BLaER1 (cell line): ENCODE measurements around the gene FAM89A.
A peak's percentile ranks its signal among the peaks of the same experiment; 100 is the strongest.
"Not testable (repeated sequence)": the region's sequence is repeated elsewhere in the genome, so short reads cannot be mapped to it uniquely, and the experiment has no call there.

Experiments
- H3K27ac ChIP-seq: shearing (Covaris generic); formaldehyde crosslinking; 2 replicates; pipeline ENCODE4 v1.8.1; 2022
- H3K27me3 ChIP-seq: shearing (Covaris generic); formaldehyde crosslinking; 2 replicates; pipeline ENCODE4 v1.8.1; 2022
- H3K36me3 ChIP-seq: shearing (Covaris generic); formaldehyde crosslinking; 2 replicates; pipeline ENCODE4 v1.8.1; 2022
- H3K4me1 ChIP-seq: shearing (Covaris generic); formaldehyde crosslinking; 2 replicates; pipeline ENCODE4 v1.8.1; 2022
- H3K4me2 ChIP-seq: shearing (Covaris generic); formaldehyde crosslinking; 2 replicates; pipeline ENCODE4 v1.8.1; 2022
- H3K4me3 ChIP-seq: shearing (Covaris generic); formaldehyde crosslinking; 2 replicates; pipeline ENCODE4 v1.8.1; 2022
- H3K9ac ChIP-seq: shearing (Covaris generic); formaldehyde crosslinking; 2 replicates; pipeline ENCODE4 v1.8.1; 2022
- H3K9me3 ChIP-seq: shearing (Covaris generic); formaldehyde crosslinking; 2 replicates; pipeline ENCODE4 v1.8.1; 2022
- H4K20me1 ChIP-seq: shearing (Covaris generic); formaldehyde crosslinking; 2 replicates; pipeline ENCODE4 v1.8.1; 2022
- Cebpa-rat ChIP-seq: shearing (Covaris generic); IDR thresholded peaks from 2 replicates; pipeline ENCODE4 v1.8.1; 2022

FAM89A gene

GRCh38 chr1:231046730-231047395 lies 6.8 kb upstream of the FAM89A start:
- H3K4me3 ChIP-seq, result no peak overlapping the region
- H3K27ac ChIP-seq, result no peak overlapping the region
- H3K4me1 ChIP-seq, result no peaks in the 10 kb centered on the region
- no peak overlapping the region for H3K9ac ChIP-seq
- H3K27me3 ChIP-seq, result no peaks in the 10 kb centered on the region
- peaks cover 10% of the 10 kb centered on the region for H3K9me3 ChIP-seq
- H4K20me1 ChIP-seq, result no peaks in the 10 kb centered on the region
- H3K4me2 ChIP-seq, result no peak overlapping the region
- TF ChIP-seq Cebpa-rat, result no peak
- no peaks in the 10 kb centered on the region for H3K36me3 ChIP-seq

GRCh38 chr1:231045921-231046729 lies 6.1 kb upstream of the FAM89A start:
- H3K4me1 ChIP-seq, H3K4me3 ChIP-seq, H3K9ac ChIP-seq, H3K27me3 ChIP-seq, H4K20me1 ChIP-seq, H3K27ac ChIP-seq, H3K9me3 ChIP-seq, H3K4me2 ChIP-seq, H3K36me3 ChIP-seq: not testable (repeated sequence)

- Histone ChIP-seq H3K36me3 (no peaks in the 10 kb centered on the region), H3K27me3 (peaks cover 9% of the 10 kb centered on the region; the same call in 1 of the 2 replicates), H3K9me3 (peaks cover 10% of the 10 kb centered on the region), H3K4me1 (peaks cover 10% of the 10 kb centered on the region), H4K20me1 (no peaks in the 10 kb centered on the region), H3K4me2 (no peak overlapping the region), H3K27ac (no peak overlapping the region), H3K4me3 (no peak overlapping the region), H3K9ac (no peak overlapping the region)
- no peak for TF ChIP-seq Cebpa-rat
Measured at GRCh38 chr1:231045286-231045685, 5.2 kb upstream of the FAM89A start.

GRCh38 chr1:231044588-231044987 lies 4.5 kb upstream of the FAM89A start:
- Histone ChIP-seq H3K27ac (no peak overlapping the region), H3K4me3 (no peak overlapping the region), H3K4me1 (peaks cover 10% of the 10 kb centered on the region), H3K9ac (no peak overlapping the region), H3K27me3 (peaks cover 10% of the 10 kb centered on the region; the same call in 1 of the 2 replicates), H3K9me3 (peaks cover 10% of the 10 kb centered on the region), H4K20me1 (no peaks in the 10 kb centered on the region), H3K36me3 (no peaks in the 10 kb centered on the region), H3K4me2 (no peak overlapping the region)
- TF ChIP-seq Cebpa-rat, result no peak

GRCh38 chr1:231041719-231042261 lies 1.7 kb upstream of the FAM89A start:
- H3K9me3 ChIP-seq, result peaks cover 10% of the 10 kb centered on the region
- H3K9ac ChIP-seq, result no peak overlapping the region
- peaks cover 19% of the 10 kb centered on the region for H3K27me3 ChIP-seq
- no peak overlapping the region for H3K4me2 ChIP-seq
- H3K36me3 ChIP-seq, result no peaks in the 10 kb centered on the region
- no peak for TF ChIP-seq Cebpa-rat
- H3K27ac ChIP-seq, result no peak overlapping the region
- no peak overlapping the region for H3K4me3 ChIP-seq
- peaks cover 29% of the 10 kb centered on the region for H3K4me1 ChIP-seq
- H4K20me1 ChIP-seq, result peaks cover 27% of the 10 kb centered on the region

- Histone ChIP-seq H3K27me3 (peaks cover 19% of the 10 kb centered on the region), H3K9ac (peak overlapping the region; percentile 38; the same call in 1 of the 2 replicates), H3K4me1 (peaks cover 36% of the 10 kb centered on the region), H3K4me3 (peak overlapping the region; percentile 91), H3K27ac (no peak overlapping the region), H3K4me2 (peak overlapping the region; percentile 99), H4K20me1 (peaks cover 34% of the 10 kb centered on the region), H3K9me3 (peaks cover 10% of the 10 kb centered on the region), H3K36me3 (no peaks in the 10 kb centered on the region)
- no peak for TF ChIP-seq Cebpa-rat
Measured at GRCh38 chr1:231040800-231041718, 1.0 kb upstream of the FAM89A start.

- H3K9ac ChIP-seq, result peak overlapping the region; percentile 85
- H3K4me1 ChIP-seq, result peaks cover 51% of the 10 kb centered on the region
- H3K4me2 ChIP-seq, result peak overlapping the region; percentile 99
- no peaks in the 10 kb centered on the region for H3K36me3 ChIP-seq
- no peak for TF ChIP-seq Cebpa-rat
- peaks cover 2% of the 10 kb centered on the region for H3K9me3 ChIP-seq
- peak overlapping the region; percentile 70 for H3K27ac ChIP-seq
- H3K27me3 ChIP-seq, result peaks cover 19% of the 10 kb centered on the region
- peaks cover 51% of the 10 kb centered on the region for H4K20me1 ChIP-seq
- peak overlapping the region; percentile 91 for H3K4me3 ChIP-seq
Measured at GRCh38 chr1:231039161-231040018, 664 bp downstream of the FAM89A start.

- Histone ChIP-seq H3K4me2 (peak overlapping the region; percentile 78), H3K27me3 (peaks cover 19% of the 10 kb centered on the region), H4K20me1 (peaks cover 66% of the 10 kb centered on the region), H3K4me1 (peaks cover 64% of the 10 kb centered on the region), H3K9ac (no peak overlapping the region), H3K9me3 (no peaks in the 10 kb centered on the region), H3K27ac (no peak overlapping the region), H3K4me3 (no peak overlapping the region), H3K36me3 (no peaks in the 10 kb centered on the region)
- no peak for TF ChIP-seq Cebpa-rat
Measured at GRCh38 chr1:231037585-231038517, 2.2 kb downstream of the FAM89A start.
